ENCODE measurements around the gene SAMD3.

Gene SAMD3

GRCh38 chr6:130116273-130116672 is 106.5 kb downstream of the SAMD3 start:
- TF ChIP-seq EZH2 (IDR thresholded peaks at IDR 0.05; ENCODE audit: borderline replicate concordance, low read depth, low read length, severe bottlenecking), result no peak
- TF ChIP-seq, protein P1, sequence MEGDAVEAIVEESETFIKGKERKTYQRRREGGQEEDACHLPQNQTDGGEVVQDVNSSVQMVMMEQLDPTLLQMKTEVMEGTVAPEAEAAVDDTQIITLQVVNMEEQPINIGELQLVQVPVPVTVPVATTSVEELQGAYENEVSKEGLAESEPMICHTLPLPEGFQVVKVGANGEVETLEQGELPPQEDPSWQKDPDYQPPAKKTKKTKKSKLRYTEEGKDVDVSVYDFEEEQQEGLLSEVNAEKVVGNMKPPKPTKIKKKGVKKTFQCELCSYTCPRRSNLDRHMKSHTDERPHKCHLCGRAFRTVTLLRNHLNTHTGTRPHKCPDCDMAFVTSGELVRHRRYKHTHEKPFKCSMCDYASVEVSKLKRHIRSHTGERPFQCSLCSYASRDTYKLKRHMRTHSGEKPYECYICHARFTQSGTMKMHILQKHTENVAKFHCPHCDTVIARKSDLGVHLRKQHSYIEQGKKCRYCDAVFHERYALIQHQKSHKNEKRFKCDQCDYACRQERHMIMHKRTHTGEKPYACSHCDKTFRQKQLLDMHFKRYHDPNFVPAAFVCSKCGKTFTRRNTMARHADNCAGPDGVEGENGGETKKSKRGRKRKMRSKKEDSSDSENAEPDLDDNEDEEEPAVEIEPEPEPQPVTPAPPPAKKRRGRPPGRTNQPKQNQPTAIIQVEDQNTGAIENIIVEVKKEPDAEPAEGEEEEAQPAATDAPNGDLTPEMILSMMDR (IDR thresholded peaks at IDR 0.05; ENCODE audit: borderline replicate concordance, extremely low read depth, low read length, poor library complexity, severe bottlenecking), result no peak
- peaks cover 20% of the 10 kb centered on the region for H3K27me3 ChIP-seq (ENCODE audit: insufficient read depth, low read length, poor library complexity)
- H3K4me2 ChIP-seq (ENCODE audit: insufficient read depth, low read length), result no peak overlapping the region
- H3K79me2 ChIP-seq (ENCODE audit: insufficient read depth, low read length), result no peaks in the 10 kb centered on the region
- H4K20me1 ChIP-seq (ENCODE audit: insufficient read depth, low read length), result no peaks in the 10 kb centered on the region
- H3K27ac ChIP-seq (ENCODE audit: low read length), result no peak overlapping the region
- H2AFZ ChIP-seq (ENCODE audit: low read depth, low read length), result no peak overlapping the region
- ATAC-seq (ENCODE audit: insufficient read depth, low read depth) (no peak), DNase-seq (no peak)
- H3K9ac ChIP-seq (ENCODE audit: low read depth, low read length), result no peak overlapping the region
- H3K9me3 ChIP-seq (ENCODE audit: insufficient read depth, low read length, severe bottlenecking), result no peaks in the 10 kb centered on the region
- H3K4me1 ChIP-seq (ENCODE audit: insufficient read depth, low read length), result no peaks in the 10 kb centered on the region
- H3K36me3 ChIP-seq (ENCODE audit: insufficient read depth, low read length), result no peaks in the 10 kb centered on the region
- H3K4me3 ChIP-seq (ENCODE audit: low read depth in 1 of 2, low read length in 2 of 2), result no peak overlapping the region

GRCh38 chr6:130115036-130115435 is 107.7 kb downstream of the SAMD3 start:
- H3K9me3 ChIP-seq (ENCODE audit: insufficient read depth, low read length, severe bottlenecking), result no peaks in the 10 kb centered on the region
- TF ChIP-seq, protein P1 (IDR thresholded peaks at IDR 0.05; ENCODE audit: borderline replicate concordance, extremely low read depth, low read length, poor library complexity, severe bottlenecking), result no peak
- no peak for TF ChIP-seq EZH2 (IDR thresholded peaks at IDR 0.05; ENCODE audit: borderline replicate concordance, low read depth, low read length, severe bottlenecking)
- no peaks in the 10 kb centered on the region for H4K20me1 ChIP-seq (ENCODE audit: insufficient read depth, low read length)
- no peaks in the 10 kb centered on the region for H3K4me1 ChIP-seq (ENCODE audit: insufficient read depth, low read length)
- ATAC-seq (ENCODE audit: insufficient read depth, low read depth) (no peak), DNase-seq (no peak)
- H3K27me3 ChIP-seq (ENCODE audit: insufficient read depth, low read length, poor library complexity), result peaks cover 14% of the 10 kb centered on the region
- no peaks in the 10 kb centered on the region for H3K36me3 ChIP-seq (ENCODE audit: insufficient read depth, low read length)
- no peak overlapping the region for H3K4me3 ChIP-seq (ENCODE audit: low read depth in 1 of 2, low read length in 2 of 2)
- H3K9ac ChIP-seq (ENCODE audit: low read depth, low read length), result no peak overlapping the region
- no peak overlapping the region for H3K27ac ChIP-seq (ENCODE audit: low read length)
- H3K4me2 ChIP-seq (ENCODE audit: insufficient read depth, low read length), result no peak overlapping the region
- no peaks in the 10 kb centered on the region for H3K79me2 ChIP-seq (ENCODE audit: insufficient read depth, low read length)
- no peak overlapping the region for H2AFZ ChIP-seq (ENCODE audit: low read depth, low read length)

GRCh38 chr6:130113201-130113710 is 109.5 kb downstream of the SAMD3 start:
- Histone ChIP-seq H4K20me1 (ENCODE audit: insufficient read depth, low read length) (no peaks in the 10 kb centered on the region), H3K9ac (ENCODE audit: low read depth, low read length) (no peak overlapping the region), H3K36me3 (ENCODE audit: insufficient read depth, low read length) (no peaks in the 10 kb centered on the region), H3K27me3 (ENCODE audit: insufficient read depth, low read length, poor library complexity) (peaks cover 8% of the 10 kb centered on the region), H2AFZ (ENCODE audit: low read depth, low read length) (no peak overlapping the region), H3K9me3 (ENCODE audit: insufficient read depth, low read length, severe bottlenecking) (no peaks in the 10 kb centered on the region), H3K79me2 (ENCODE audit: insufficient read depth, low read length) (no peaks in the 10 kb centered on the region), H3K4me1 (ENCODE audit: insufficient read depth, low read length) (no peaks in the 10 kb centered on the region), H3K4me2 (ENCODE audit: insufficient read depth, low read length) (no peak overlapping the region), H3K4me3 (ENCODE audit: low read depth in 1 of 2, low read length in 2 of 2) (no peak overlapping the region), H3K27ac (ENCODE audit: low read length) (no peak overlapping the region)
- TF ChIP-seq, protein P1 (IDR thresholded peaks at IDR 0.05; ENCODE audit: borderline replicate concordance, extremely low read depth, low read length, poor library complexity, severe bottlenecking), result no peak
- no peak for TF ChIP-seq EZH2 (IDR thresholded peaks at IDR 0.05; ENCODE audit: borderline replicate concordance, low read depth, low read length, severe bottlenecking)
- ATAC-seq (ENCODE audit: insufficient read depth, low read depth), result no peak
- no peak for DNase-seq

- no peak for DNase-seq
- Histone ChIP-seq H2AFZ (ENCODE audit: low read depth, low read length) (no peak overlapping the region), H3K79me2 (ENCODE audit: insufficient read depth, low read length) (no peaks in the 10 kb centered on the region), H3K4me1 (ENCODE audit: insufficient read depth, low read length) (no peaks in the 10 kb centered on the region), H4K20me1 (ENCODE audit: insufficient read depth, low read length) (no peaks in the 10 kb centered on the region), H3K36me3 (ENCODE audit: insufficient read depth, low read length) (no peaks in the 10 kb centered on the region), H3K27ac (ENCODE audit: low read length) (no peak overlapping the region), H3K27me3 (ENCODE audit: insufficient read depth, low read length, poor library complexity) (peaks cover 10% of the 10 kb centered on the region), H3K9me3 (ENCODE audit: insufficient read depth, low read length, severe bottlenecking) (no peaks in the 10 kb centered on the region), H3K9ac (ENCODE audit: low read depth, low read length) (no peak overlapping the region), H3K4me3 (ENCODE audit: low read depth in 1 of 2, low read length in 2 of 2) (no peak overlapping the region), H3K4me2 (ENCODE audit: insufficient read depth, low read length) (no peak overlapping the region)
- no peak for ATAC-seq (ENCODE audit: insufficient read depth, low read depth)
- no peak for TF ChIP-seq EZH2 (IDR thresholded peaks at IDR 0.05; ENCODE audit: borderline replicate concordance, low read depth, low read length, severe bottlenecking)
- TF ChIP-seq, protein P1 (IDR thresholded peaks at IDR 0.05; ENCODE audit: borderline replicate concordance, extremely low read depth, low read length, poor library complexity, severe bottlenecking), result no peak
Observed at GRCh38 chr6:130111031-130111430, 111.7 kb downstream of the SAMD3 start.

All from DND-41 (cell line).